ENCODE measurements around the gene NR5A1. TPM values are rescaled to one million over a fixed set of nuclear protein-coding genes. Genes with fewer than 3 reads are reported as not detected.

NR5A1 gene
- total RNA-seq, 1 experiment from 2014 or later = 0.54 TPM

Other genes starting within 250 kb of the NR5A1 start
- gene NEK6, start 249.4 kb downstream of the NR5A1 start, total RNA-seq (2014; rRNA removed; shearing (Covaris generic)) = 26.6 and 41.2 TPM in 2 replicates
- gene PSMB7, start 92.0 kb downstream of the NR5A1 start, total RNA-seq (2014; rRNA removed; shearing (Covaris generic)) = 163 and 196 TPM in 2 replicates
- gene ADGRD2, start 56.9 kb downstream of the NR5A1 start, total RNA-seq (2014; rRNA removed; shearing (Covaris generic)) = not detected in 2 replicates

All from G401 (cell line).